T-helper 1 cell treated with Interleukin-12 subunit alpha and Interleukin-12 subunit beta and Interleukin-4 antibody, amounts not matched to agents 30 μg/mL and 1 μg/mL, for 36 hours (primary cell): ENCODE data around the gene ERG28.

Experiments used
- H3K27ac Mint-ChIP-seq: one replicate; pipeline ENCODE4 v1.8.0; 2021; ENCODE audit warnings: mild to moderate bottlenecking, mixed read lengths
- H3K27me3 Mint-ChIP-seq: one replicate; pipeline ENCODE4 v1.8.0; 2021; ENCODE audit warnings: low read depth, mixed read lengths
- H3K36me3 Mint-ChIP-seq: one replicate; pipeline ENCODE4 v1.8.0; 2021; ENCODE audit warnings: low read depth, mixed read lengths
- H3K4me1 Mint-ChIP-seq: one replicate; pipeline ENCODE4 v1.8.0; 2021; ENCODE audit warnings: low read depth, mixed read lengths
- H3K4me3 Mint-ChIP-seq: one replicate; pipeline ENCODE4 v1.8.0; 2021; ENCODE audit warnings: mild to moderate bottlenecking, moderate library complexity, mixed read lengths
- H3K9me3 Mint-ChIP-seq: one replicate; pipeline ENCODE4 v1.8.0; 2021; ENCODE audit warnings: mixed read lengths

The ERG28 gene

DNA sequence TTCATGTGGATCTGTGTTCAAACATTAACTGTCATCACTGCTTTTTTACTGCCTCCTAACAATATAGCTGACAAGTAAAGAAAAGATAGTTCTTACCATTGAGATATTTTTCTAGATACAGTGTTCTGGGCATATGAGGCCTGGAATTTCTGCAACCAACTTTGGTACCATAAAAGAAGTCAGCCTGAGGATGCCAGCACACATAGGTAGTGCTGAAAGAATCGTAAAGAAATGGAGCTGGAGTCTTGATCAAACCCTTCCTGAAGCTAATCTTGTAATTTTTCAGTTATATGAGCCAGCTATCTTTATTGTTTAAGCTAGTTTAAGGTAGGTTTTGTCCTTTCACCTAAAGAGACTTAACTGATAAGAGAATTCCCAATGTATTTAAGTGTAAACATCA lies 11.3 kb downstream of the ERG28 start:
- Mint-ChIP-seq H3K36me3 (peaks cover 38% of the 10 kb centered on the region), H3K27ac (no peak overlapping the region), H3K27me3 (no peaks in the 10 kb centered on the region), H3K4me1 (peaks cover 3% of the 10 kb centered on the region), H3K4me3 (no peak overlapping the region), H3K9me3 (no peaks in the 10 kb centered on the region)

DNA sequence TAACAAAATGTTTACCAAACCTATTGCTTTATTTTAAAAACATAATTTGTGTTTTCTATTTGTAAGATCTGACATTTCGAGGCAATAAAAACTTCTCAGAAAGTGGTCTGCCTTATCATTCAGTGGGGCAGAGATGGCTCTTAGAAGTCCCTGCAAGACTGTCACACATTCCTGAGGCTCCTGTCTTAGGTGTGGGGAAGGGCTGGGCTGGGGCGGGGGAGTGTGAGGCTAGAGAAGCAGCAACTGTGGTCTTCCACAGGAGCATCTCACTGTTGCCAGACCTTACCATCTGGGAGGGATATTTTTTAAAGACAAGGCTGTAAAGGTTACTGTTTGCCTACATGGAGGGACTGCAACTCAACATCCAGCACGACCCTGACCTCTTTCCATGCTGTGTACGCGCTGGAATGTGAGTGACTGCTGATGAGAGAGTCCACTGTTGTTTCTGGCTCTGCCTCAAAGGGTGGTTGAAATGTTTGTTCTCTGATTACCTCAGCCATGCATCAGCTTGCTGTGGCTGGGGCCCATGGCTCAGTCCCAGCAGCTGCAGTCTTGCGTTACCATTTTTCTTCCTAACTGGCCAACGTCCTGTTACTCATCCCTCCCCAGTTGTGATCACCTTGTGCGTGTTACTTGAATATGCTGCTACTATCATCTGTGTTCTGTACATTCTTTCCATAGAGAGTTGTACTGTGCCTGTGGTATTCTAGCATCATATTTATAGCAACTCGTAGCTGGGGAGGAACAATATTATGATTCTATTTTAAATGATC lies 12.4 kb downstream of the ERG28 start:
- peaks cover 34% of the 10 kb centered on the region for H3K36me3 Mint-ChIP-seq

GRCh38 chr14:75647640-75648039 lies 13.0 kb downstream of the ERG28 start:
- no peak overlapping the region for H3K27ac Mint-ChIP-seq
- H3K4me3 Mint-ChIP-seq: no peak overlapping the region
- H3K4me1 Mint-ChIP-seq: no peaks in the 10 kb centered on the region
- H3K27me3 Mint-ChIP-seq: no peaks in the 10 kb centered on the region
- H3K9me3 Mint-ChIP-seq: no peaks in the 10 kb centered on the region
- H3K36me3 Mint-ChIP-seq: peaks cover 31% of the 10 kb centered on the region

More for the DNA sequence above, 12.4 kb downstream of the ERG28 start:
- Mint-ChIP-seq H3K9me3 (no peaks in the 10 kb centered on the region), H3K4me3 (no peak overlapping the region), H3K27me3 (no peaks in the 10 kb centered on the region), H3K27ac (no peak overlapping the region), H3K4me1 (no peaks in the 10 kb centered on the region)

GRCh38 chr14:75646762-75647161 lies 13.9 kb downstream of the ERG28 start:
- Mint-ChIP-seq H3K27me3 (no peaks in the 10 kb centered on the region), H3K36me3 (peaks cover 30% of the 10 kb centered on the region), H3K4me1 (no peaks in the 10 kb centered on the region), H3K4me3 (no peak overlapping the region), H3K27ac (no peak overlapping the region), H3K9me3 (no peaks in the 10 kb centered on the region)

DNA sequence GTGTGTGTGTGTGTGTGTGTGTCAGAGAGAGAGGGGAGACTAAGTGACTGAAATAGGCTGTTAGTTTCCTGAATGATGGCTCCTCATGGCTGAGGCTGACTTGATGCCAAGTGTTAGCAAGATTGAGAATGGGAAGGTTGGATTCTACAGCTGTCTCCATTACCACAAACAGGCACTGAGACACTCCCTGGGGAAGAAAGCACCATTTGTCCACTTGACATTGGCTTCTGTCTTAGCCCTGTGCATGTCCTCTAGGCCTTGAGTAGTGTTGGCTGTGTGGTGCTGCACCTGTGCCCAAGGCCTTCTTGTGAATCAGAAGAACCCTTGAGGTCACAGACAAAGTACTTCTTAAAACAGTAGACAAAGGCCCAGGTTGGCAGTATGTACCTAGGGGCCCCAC lies 15.6 kb downstream of the ERG28 start:
- Mint-ChIP-seq H3K36me3 (peaks cover 14% of the 10 kb centered on the region), H3K27ac (no peak overlapping the region), H3K27me3 (no peaks in the 10 kb centered on the region)

DNA sequence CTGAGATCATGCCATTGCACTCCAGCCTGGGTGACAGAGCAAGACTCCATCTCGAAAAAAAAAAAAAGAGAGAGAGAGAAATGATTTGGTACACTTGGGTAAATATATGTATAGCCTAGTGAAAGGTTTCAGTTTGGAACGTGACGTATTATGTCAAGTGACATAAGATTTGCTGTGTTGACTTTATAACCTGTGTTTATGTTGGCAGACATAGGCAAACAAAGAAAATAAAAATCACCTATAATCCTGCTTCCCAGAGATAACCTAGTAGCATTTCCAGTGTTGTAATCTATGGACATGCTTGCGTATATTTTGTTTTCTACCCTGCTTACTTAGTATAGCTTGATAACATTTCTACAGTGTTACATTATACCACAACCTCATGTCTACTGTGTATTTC lies 16.7 kb downstream of the ERG28 start:
- Mint-ChIP-seq H3K4me1 (no peaks in the 10 kb centered on the region), H3K36me3 (peaks cover 10% of the 10 kb centered on the region), H3K4me3 (no peak overlapping the region), H3K9me3 (no peaks in the 10 kb centered on the region), H3K27me3 (no peaks in the 10 kb centered on the region), H3K27ac (no peak overlapping the region)

More for the DNA sequence above, 15.6 kb downstream of the ERG28 start:
- no peaks in the 10 kb centered on the region for H3K9me3 Mint-ChIP-seq
- no peak overlapping the region for H3K4me3 Mint-ChIP-seq
- H3K4me1 Mint-ChIP-seq: no peaks in the 10 kb centered on the region

DNA sequence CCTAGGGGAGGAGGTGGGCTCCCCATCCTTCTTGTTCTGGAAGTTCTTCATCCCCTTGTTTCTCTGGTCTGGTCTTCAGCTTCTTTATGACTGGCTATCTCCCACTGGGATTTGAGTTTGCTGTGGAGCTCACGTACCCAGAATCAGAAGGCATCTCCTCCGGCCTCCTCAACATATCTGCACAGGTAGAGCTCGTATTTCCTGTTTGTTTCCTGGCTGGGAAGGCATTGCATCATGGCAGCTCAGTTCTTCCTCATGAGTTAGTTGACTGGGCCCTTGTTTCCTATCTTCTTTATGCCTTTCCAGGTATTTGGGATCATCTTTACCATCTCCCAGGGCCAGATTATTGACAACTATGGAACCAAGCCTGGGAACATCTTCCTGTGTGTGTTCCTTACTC lies 19.8 kb downstream of the ERG28 start:
- Mint-ChIP-seq H3K9me3 (no peaks in the 10 kb centered on the region), H3K27ac (no peak overlapping the region), H3K4me3 (no peak overlapping the region), H3K4me1 (no peaks in the 10 kb centered on the region), H3K27me3 (no peaks in the 10 kb centered on the region), H3K36me3 (no peaks in the 10 kb centered on the region)

DNA sequence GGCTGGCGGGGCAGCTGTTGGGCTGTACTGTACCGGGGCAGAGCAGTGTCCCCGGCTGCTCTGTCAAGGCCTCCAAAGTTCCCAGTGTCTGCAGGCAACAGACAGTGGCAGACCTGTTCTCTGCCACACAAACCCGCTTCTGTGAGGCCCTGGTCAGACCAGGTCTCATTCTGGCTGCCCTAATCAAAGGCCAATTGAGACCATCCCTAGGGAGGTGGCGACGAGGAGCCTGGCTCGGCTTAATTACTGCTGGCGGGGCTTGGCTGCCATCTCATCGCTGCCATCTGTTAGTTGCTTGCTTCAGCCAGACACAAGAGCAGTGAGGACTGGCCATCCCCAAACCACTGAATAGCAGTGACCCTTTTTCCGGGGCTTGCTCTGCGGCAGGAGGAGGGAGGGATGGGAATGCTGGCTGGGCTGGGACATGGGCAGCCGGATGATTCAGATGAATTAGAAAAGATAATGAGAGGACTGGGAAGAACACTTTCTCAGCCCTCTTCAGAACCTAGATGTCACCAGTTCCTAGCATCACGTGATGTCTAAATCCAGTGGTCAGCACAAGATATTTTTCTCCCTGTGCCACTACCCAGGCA lies 24.5 kb downstream of the ERG28 start:
- Mint-ChIP-seq H3K36me3 (no peaks in the 10 kb centered on the region), H3K9me3 (no peaks in the 10 kb centered on the region), H3K27me3 (no peaks in the 10 kb centered on the region), H3K4me3 (no peak overlapping the region), H3K27ac (no peak overlapping the region), H3K4me1 (no peaks in the 10 kb centered on the region)

DNA sequence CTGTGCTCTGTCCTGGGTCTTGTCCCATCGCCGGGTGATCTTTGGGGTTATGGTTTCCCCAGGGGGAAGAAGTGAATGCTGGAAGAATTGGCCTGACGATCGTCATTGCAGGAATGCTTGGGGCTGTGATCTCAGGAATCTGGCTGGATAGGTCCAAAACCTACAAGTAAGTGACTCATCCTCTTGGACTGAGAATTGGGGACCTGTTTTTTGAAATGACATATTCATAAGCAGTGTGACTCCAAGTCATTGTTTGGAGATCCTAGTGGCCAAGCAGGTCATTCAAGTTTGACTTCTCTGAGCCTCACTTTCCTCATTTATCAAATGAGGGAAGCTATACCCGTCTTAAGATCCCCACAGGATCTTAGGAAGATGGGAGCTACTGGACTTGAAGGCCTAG lies 25.8 kb downstream of the ERG28 start:
- no peak overlapping the region for H3K27ac Mint-ChIP-seq
- H3K36me3 Mint-ChIP-seq: no peaks in the 10 kb centered on the region
- no peaks in the 10 kb centered on the region for H3K9me3 Mint-ChIP-seq
- H3K4me1 Mint-ChIP-seq: no peaks in the 10 kb centered on the region
- no peaks in the 10 kb centered on the region for H3K27me3 Mint-ChIP-seq
- H3K4me3 Mint-ChIP-seq: no peak overlapping the region

- no peaks in the 10 kb centered on the region for H3K36me3 Mint-ChIP-seq
Observed at GRCh38 chr14:75631453-75631831, 29.2 kb downstream of the ERG28 start.

DNA sequence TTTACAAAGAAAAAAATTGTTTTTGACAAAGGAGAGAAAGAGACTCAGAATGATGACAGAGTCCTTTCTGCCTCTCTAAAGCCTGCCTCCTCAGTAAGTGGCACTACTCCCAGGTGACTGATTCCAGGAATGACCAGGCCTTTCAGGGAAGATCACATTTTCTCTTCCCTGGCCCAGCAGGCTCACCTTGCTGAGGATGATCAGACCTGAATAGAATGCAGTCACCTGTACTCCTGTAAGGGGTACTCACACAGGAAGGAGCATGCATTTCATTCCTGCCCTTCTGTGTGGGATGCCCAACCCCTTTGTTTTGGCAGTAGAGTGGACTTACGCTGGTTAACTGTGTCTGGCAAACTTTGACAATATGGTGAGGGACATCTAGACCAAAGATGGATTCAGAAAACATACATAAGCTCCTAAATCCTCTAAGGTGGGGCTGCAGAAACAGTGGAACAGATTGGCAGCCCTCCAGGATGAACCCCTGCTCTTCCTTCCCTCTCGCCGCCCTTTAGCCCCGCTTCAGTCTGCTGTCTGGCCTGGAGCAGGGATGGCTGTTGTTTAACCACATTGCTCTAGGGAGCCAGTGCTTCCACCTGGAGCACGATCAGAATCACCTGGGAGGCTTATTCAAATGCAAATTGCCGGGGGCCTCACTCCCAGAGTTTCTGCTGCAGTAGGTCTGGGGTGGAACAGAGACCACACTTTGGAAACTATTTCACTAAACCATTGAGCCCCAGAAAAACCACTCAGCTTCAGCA lies 29.8 kb downstream of the ERG28 start:
- no peaks in the 10 kb centered on the region for H3K27me3 Mint-ChIP-seq
- no peaks in the 10 kb centered on the region for H3K4me1 Mint-ChIP-seq
- no peaks in the 10 kb centered on the region for H3K36me3 Mint-ChIP-seq
- no peak overlapping the region for H3K4me3 Mint-ChIP-seq
- H3K27ac Mint-ChIP-seq: no peak overlapping the region
- no peaks in the 10 kb centered on the region for H3K9me3 Mint-ChIP-seq

More at GRCh38 chr14:75631453-75631831, 29.2 kb downstream of the ERG28 start:
- H3K4me1 Mint-ChIP-seq: no peaks in the 10 kb centered on the region
- H3K27me3 Mint-ChIP-seq: no peaks in the 10 kb centered on the region
- no peak overlapping the region for H3K4me3 Mint-ChIP-seq
- H3K27ac Mint-ChIP-seq: no peak overlapping the region
- H3K9me3 Mint-ChIP-seq: no peaks in the 10 kb centered on the region

DNA sequence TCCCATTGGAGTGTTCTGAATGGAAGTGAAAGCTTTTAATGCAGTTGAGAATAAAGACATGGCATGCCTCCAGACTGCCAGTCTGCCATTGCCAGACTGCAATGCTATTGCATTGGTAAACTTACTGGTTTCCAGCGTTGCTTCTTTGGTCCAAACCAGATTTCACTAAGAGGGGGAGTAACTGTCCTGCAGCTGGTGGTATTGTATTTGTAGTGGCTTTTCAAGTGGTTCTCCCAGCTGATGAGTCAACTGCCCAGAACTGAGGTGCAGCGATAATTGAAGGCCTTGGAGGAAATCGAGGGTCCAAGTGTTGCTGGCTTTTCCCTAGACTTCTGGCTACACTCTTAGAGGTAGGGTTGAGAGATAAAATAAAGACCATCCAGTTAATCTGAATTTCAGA lies 31.9 kb downstream of the ERG28 start:
- no peaks in the 10 kb centered on the region for H3K4me1 Mint-ChIP-seq
- H3K9me3 Mint-ChIP-seq: no peaks in the 10 kb centered on the region
- H3K27me3 Mint-ChIP-seq: no peaks in the 10 kb centered on the region
- H3K4me3 Mint-ChIP-seq: no peak overlapping the region
- H3K27ac Mint-ChIP-seq: no peak overlapping the region
- no peaks in the 10 kb centered on the region for H3K36me3 Mint-ChIP-seq

GRCh38 chr14:75627406-75627805 lies 33.3 kb downstream of the ERG28 start:
- Mint-ChIP-seq H3K27ac (no peak overlapping the region), H3K27me3 (no peaks in the 10 kb centered on the region), H3K9me3 (no peaks in the 10 kb centered on the region), H3K4me3 (no peak overlapping the region), H3K36me3 (no peaks in the 10 kb centered on the region), H3K4me1 (no peaks in the 10 kb centered on the region)

GRCh38 chr14:75626863-75627262 lies 33.8 kb downstream of the ERG28 start:
- Mint-ChIP-seq H3K36me3 (no peaks in the 10 kb centered on the region), H3K4me3 (no peak overlapping the region), H3K9me3 (no peaks in the 10 kb centered on the region), H3K27me3 (no peaks in the 10 kb centered on the region), H3K27ac (no peak overlapping the region), H3K4me1 (no peaks in the 10 kb centered on the region)

DNA sequence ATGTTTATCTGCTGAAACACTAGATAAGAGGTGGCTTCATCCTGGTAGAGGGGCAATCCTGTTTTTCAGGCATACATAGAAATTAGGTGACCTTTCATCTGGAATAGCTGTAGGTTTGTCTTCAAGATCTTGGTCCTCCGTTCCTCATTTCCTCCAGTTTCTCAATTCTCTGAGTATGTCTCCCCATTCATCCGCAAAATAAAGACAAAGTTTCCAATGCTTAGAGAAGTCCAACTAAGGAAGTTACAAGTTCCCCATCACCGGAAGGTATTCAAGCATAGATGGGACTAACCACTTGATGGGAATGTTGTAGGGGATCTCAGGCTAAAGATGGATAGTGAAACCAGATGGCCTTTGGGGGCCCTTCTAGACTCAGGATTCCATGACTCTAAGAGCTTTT lies 34.3 kb downstream of the ERG28 start:
- Mint-ChIP-seq H3K27me3 (no peaks in the 10 kb centered on the region), H3K9me3 (no peaks in the 10 kb centered on the region), H3K27ac (no peak overlapping the region)

More for the DNA sequence above, 34.3 kb downstream of the ERG28 start:
- Mint-ChIP-seq H3K36me3 (no peaks in the 10 kb centered on the region), H3K4me1 (no peaks in the 10 kb centered on the region), H3K4me3 (no peak overlapping the region)
